K562 (cell line): ENCODE data around the gene NTN3. TPM values are rescaled to one million over a fixed set of nuclear protein-coding genes. Genes with fewer than 3 reads are reported as not detected.

Source experiments
- CCAR2 ChIP-seq: fragments of 200-400 bp; formaldehyde crosslinking; IDR thresholded peaks from 2 replicates; pipeline ENCODE4 v1.6.1; 2017; ENCODE audit warnings: mild to moderate bottlenecking, low read depth, low read length
- CEBPB ChIP-seq: fragments of 450-650 bp; IDR thresholded peaks from 2 replicates; pipeline ENCODE4 v1.6.1; 2016; ENCODE audit warnings: missing genetic modification characterization, missing compliant biosample characterization
- DPF2 ChIP-seq: fragments of 450-650 bp; IDR thresholded peaks from 2 replicates; pipeline ENCODE4 v1.6.1; 2016
- ESRRA ChIP-seq: fragments of 450-650 bp; IDR thresholded peaks from 2 replicates; pipeline ENCODE4 v1.6.1; 2014; ENCODE audit warnings: low read depth, mild to moderate bottlenecking, moderate library complexity, borderline replicate concordance
- GTF2E2 ChIP-seq: fragments of 200-800 bp; sonication (Bioruptor generic); IDR thresholded peaks from 2 replicates; pipeline ENCODE4 v1.6.1; 2016; ENCODE audit warnings: missing genetic modification characterization, missing compliant biosample characterization
- KAT7 ChIP-seq: sonication (generic); formaldehyde crosslinking; IDR thresholded peaks from 2 replicates; pipeline ENCODE4 v1.8.0; 2022; ENCODE audit warnings: missing genetic modification reagents, mild to moderate bottlenecking, borderline replicate concordance
- MAZ ChIP-seq, 2 experiments: fragments of 450-650 bp in 1 of 2; sonication (generic) in 1 of 2; formaldehyde crosslinking; IDR thresholded peaks in 1 of 2; conservative IDR thresholded peaks in 1 of 2; 2 replicates each; pipeline versions ENCODE4 v1.4.0 to v1.5.0; 2020; ENCODE audit warnings: mild to moderate bottlenecking in 1 of 2, missing genetic modification reagents in 1 of 2
- POLR2H ChIP-seq: IDR thresholded peaks from 2 replicates; pipeline ENCODE4 v1.6.1; 2016; ENCODE audit warnings: missing genetic modification characterization, low read depth, mild to moderate bottlenecking, control low read depth, missing compliant biosample characterization, moderate library complexity
- RNF2 ChIP-seq: sonication (generic); IDR thresholded peaks from 2 replicates; pipeline ENCODE4 v1.6.1; 2016
- SMARCA4 ChIP-seq: fragments of 450-650 bp; IDR thresholded peaks from 2 replicates; pipeline ENCODE4 v1.6.1; 2016
- ZNF133 ChIP-seq: fragments of 250-450 bp; sonication (Bioruptor Pico); IDR thresholded peaks from 2 replicates; pipeline ENCODE4 v1.4.0; 2020; ENCODE audit warnings: mild to moderate bottlenecking
- ZNF175 ChIP-seq: fragments of 200-800 bp; sonication (Bioruptor generic); IDR thresholded peaks from 2 replicates; pipeline ENCODE4 v1.6.1; 2016; ENCODE audit warnings: low read depth, mild to moderate bottlenecking, missing genetic modification characterization, missing compliant biosample characterization
- ZNF316 ChIP-seq: fragments of 450-650 bp; IDR thresholded peaks from 2 replicates; pipeline ENCODE4 v1.6.1; 2016
- ZNF583 ChIP-seq: fragments of 250-450 bp; sonication (Bioruptor Pico); IDR thresholded peaks from 2 replicates; pipeline ENCODE4 v1.4.0; 2020
- polyA plus RNA-seq, 8 experiments: library from polyadenylated mRNA; depleted of rRNA in 4 of 8; stranded (reverse) in 5 of 8; unstranded in 3 of 8; fragments of >200 nt; fragmentation: Nextera tagmentation in 2 of 8; fragmentation: Illumina TruSeq in 1 of 8; extraction: Ambion mirVana in 2 of 8; extraction: Trizol in 1 of 8; gene quantifications; 2 replicates each; pipeline versions ENCODE4 v1.2.1 to v1.2.3, GENCODE V29; 2011 to 2014; ENCODE audit warnings: inconsistent platforms in 1 of 8, missing spikeins in 1 of 8
- total RNA-seq, 7 experiments: library from RNA; depleted of rRNA in 6 of 7; stranded (reverse); fragments of >200 nt in 6 of 7; fragmentation: Illumina TruSeq in 2 of 7; extraction: Trizol in 2 of 7; gene quantifications; 2 replicates each; pipeline versions ENCODE4 v1.2.1 to v1.2.3, GENCODE V29; 2011 to 2021; ENCODE audit warnings: low replicate concordance in 1 of 7
- TF ChIP-seq, protein P1 (sequence below), 2 experiments: fragments of 450-650 bp in 1 of 2; sonication (generic) in 1 of 2; formaldehyde crosslinking in 1 of 2; IDR thresholded peaks; 2 replicates each; pipeline versions ENCODE4 v1.7.1 to v1.9.0; 2016 to 2022; ENCODE audit warnings: inconsistent platforms in 1 of 2, mild to moderate bottlenecking in 1 of 2, missing genetic modification reagents in 1 of 2
- TF ChIP-seq, protein P2 (sequence below): fragments of 450-650 bp; IDR thresholded peaks from one replicate; pipeline ENCODE4 v1.6.1; 2018; ENCODE audit warnings: mild to moderate bottlenecking, moderate library complexity; ENCODE audit not compliant: partially characterized antibody
- TF ChIP-seq, protein P3 (sequence below): sonication (generic); formaldehyde crosslinking; IDR thresholded peaks from 2 replicates; pipeline ENCODE4 v1.9.0; 2022; ENCODE audit warnings: mild to moderate bottlenecking, missing genetic modification reagents

The NTN3 gene
- total and polyA plus RNA-seq, 9 of the 15 experiments (the other 6 are each of a cell fraction or from before 2014, with no cell fraction given): not detected

DNA sequence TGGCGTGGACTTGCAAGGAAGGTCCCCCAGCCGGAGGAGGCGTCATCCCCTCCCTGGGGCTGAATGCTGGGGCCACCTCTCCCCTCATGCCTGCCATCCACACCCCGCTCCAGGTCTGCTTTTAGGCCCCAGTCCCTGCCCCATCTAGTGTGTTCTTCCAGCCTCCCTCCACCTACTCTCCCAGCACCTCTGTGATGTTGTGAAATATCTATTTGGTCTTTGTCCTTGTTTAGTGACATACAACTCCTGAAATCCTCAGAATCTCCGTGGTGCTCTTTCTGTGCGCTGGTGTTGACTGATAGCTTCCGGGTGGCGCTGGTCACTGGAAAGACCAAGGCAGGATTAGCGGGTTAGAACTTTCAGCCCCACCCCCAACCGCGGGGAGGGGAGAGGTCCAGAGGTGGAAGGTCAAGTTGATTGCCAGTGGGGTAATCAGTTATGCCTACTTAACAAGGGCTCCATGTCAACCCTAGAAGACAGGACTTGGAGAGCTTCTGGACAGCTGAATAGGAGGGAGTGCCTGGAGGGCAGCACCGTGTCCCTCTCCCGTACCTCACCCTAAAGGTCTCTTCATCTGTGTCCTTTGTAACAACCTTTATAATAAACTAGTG lies 13.9 kb downstream of the NTN3 start (continued):
- TF ChIP-seq, protein P1, sequence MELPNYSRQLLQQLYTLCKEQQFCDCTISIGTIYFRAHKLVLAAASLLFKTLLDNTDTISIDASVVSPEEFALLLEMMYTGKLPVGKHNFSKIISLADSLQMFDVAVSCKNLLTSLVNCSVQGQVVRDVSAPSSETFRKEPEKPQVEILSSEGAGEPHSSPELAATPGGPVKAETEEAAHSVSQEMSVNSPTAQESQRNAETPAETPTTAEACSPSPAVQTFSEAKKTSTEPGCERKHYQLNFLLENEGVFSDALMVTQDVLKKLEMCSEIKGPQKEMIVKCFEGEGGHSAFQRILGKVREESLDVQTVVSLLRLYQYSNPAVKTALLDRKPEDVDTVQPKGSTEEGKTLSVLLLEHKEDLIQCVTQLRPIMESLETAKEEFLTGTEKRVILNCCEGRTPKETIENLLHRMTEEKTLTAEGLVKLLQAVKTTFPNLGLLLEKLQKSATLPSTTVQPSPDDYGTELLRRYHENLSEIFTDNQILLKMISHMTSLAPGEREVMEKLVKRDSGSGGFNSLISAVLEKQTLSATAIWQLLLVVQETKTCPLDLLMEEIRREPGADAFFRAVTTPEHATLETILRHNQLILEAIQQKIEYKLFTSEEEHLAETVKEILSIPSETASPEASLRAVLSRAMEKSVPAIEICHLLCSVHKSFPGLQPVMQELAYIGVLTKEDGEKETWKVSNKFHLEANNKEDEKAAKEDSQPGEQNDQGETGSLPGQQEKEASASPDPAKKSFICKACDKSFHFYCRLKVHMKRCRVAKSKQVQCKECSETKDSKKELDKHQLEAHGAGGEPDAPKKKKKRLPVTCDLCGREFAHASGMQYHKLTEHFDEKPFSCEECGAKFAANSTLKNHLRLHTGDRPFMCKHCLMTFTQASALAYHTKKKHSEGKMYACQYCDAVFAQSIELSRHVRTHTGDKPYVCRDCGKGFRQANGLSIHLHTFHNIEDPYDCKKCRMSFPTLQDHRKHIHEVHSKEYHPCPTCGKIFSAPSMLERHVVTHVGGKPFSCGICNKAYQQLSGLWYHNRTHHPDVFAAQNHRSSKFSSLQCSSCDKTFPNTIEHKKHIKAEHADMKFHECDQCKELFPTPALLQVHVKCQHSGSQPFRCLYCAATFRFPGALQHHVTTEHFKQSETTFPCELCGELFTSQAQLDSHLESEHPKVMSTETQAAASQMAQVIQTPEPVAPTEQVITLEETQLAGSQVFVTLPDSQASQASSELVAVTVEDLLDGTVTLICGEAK (IDR thresholded peaks at IDR 0.05): 0 out of 2 replicates have a peak, but pooled peaks have one; percentile 20
- TF ChIP-seq, protein P1 (CRISPR knock-in tag; IDR thresholded peaks at IDR 0.05): 0 out of 2 replicates have a peak, but pooled peaks have one; percentile 23
- TF ChIP-seq ESRRA (0 out of 2 replicates have a peak, but pooled peaks have one; percentile 23), CEBPB (peak; percentile 91), RNF2 (no peak), KAT7 (no peak), MAZ (CRISPR knock-in tag; conservative IDR thresholded peaks at IDR 0.05 in 1 of 2, IDR thresholded peaks at IDR 0.05 in 1 of 2) (peak in 1 of 2 experiments; percentile 60; a peak in 2 of 4 replicates), ZNF133 (CRISPR knock-in tag) (no peak), SMARCA4 (0 out of 2 replicates have a peak, but pooled peaks have one; percentile 38), POLR2H (tag) (no peak), ZNF316 (no peak), GTF2E2 (tag) (no peak), ZNF175 (CRISPR knock-in tag) (no peak), CCAR2 (no peak), ZNF583 (CRISPR knock-in tag) (no peak), DPF2 (peak; percentile 62)
- TF ChIP-seq, protein P2, sequence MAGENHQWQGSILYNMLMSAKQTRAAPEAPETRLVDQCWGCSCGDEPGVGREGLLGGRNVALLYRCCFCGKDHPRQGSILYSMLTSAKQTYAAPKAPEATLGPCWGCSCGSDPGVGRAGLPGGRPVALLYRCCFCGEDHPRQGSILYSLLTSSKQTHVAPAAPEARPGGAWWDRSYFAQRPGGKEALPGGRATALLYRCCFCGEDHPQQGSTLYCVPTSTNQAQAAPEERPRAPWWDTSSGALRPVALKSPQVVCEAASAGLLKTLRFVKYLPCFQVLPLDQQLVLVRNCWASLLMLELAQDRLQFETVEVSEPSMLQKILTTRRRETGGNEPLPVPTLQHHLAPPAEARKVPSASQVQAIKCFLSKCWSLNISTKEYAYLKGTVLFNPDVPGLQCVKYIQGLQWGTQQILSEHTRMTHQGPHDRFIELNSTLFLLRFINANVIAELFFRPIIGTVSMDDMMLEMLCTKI: no peak
- TF ChIP-seq, protein P3, sequence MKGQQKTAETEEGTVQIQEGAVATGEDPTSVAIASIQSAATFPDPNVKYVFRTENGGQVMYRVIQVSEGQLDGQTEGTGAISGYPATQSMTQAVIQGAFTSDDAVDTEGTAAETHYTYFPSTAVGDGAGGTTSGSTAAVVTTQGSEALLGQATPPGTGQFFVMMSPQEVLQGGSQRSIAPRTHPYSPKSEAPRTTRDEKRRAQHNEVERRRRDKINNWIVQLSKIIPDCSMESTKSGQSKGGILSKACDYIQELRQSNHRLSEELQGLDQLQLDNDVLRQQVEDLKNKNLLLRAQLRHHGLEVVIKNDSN (CRISPR knock-in tag): no peak
